SU-DHL-6 (cell line): ENCODE results near the gene COLQ.

Experiments
- H2AFZ ChIP-seq: fragments of 200-600 bp; sonication (generic); 2 replicates; pipeline ENCODE4 v1.6.1; 2014; ENCODE audit warnings: low read depth, mild to moderate bottlenecking, moderate library complexity, mixed read lengths, antibody characterized with exemption, low read length; ENCODE audit not compliant: severe bottlenecking
- H3F3A ChIP-seq: fragments of 200-600 bp; shearing (Covaris generic); 2 replicates; pipeline ENCODE4 v1.6.0; 2016; ENCODE audit warnings: antibody characterized with exemption, mild to moderate bottlenecking; ENCODE audit not compliant: insufficient read depth
- H3K27ac ChIP-seq: fragments of 200-600 bp; sonication (generic); 2 replicates; pipeline ENCODE4 v1.5.1; 2016; ENCODE audit warnings: low read depth, mild to moderate bottlenecking, low read length, moderate library complexity, mixed read lengths
- H3K27me3 ChIP-seq: fragments of 200-600 bp; sonication (generic), shearing (Covaris generic); 2 replicates; pipeline ENCODE4 v1.6.0; 2014; ENCODE audit warnings: mild to moderate bottlenecking, low read length
- H3K36me3 ChIP-seq: fragments of 200-600 bp; sonication (generic); 2 replicates; pipeline ENCODE4 v1.6.1; 2014; ENCODE audit warnings: mild to moderate bottlenecking, low read length, mixed read lengths
- H3K4me2 ChIP-seq: fragments of 300-600, 200-600 bp; shearing (Covaris generic), sonication (generic); 2 replicates; pipeline ENCODE4 v1.6.0; 2014; ENCODE audit warnings: low read length, low read depth, mild to moderate bottlenecking; ENCODE audit not compliant: poor library complexity, severe bottlenecking
- H3K4me3 ChIP-seq: fragments of 200-600 bp; sonication (generic); 2 replicates; pipeline ENCODE4 v1.5.1; 2014; ENCODE audit warnings: antibody characterized with exemption, low read length, mild to moderate bottlenecking, mixed read lengths; ENCODE audit not compliant: insufficient read depth, poor library complexity, severe bottlenecking
- H3K79me2 ChIP-seq: fragments of 200-600 bp; sonication (generic); 2 replicates; pipeline ENCODE4 v1.6.1; 2014; ENCODE audit warnings: mild to moderate bottlenecking, low read length, moderate library complexity; ENCODE audit not compliant: insufficient read depth
- H3K9ac ChIP-seq: fragments of 200-600 bp; sonication (generic); 2 replicates; pipeline ENCODE4 v1.7.0; 2014; ENCODE audit warnings: mild to moderate bottlenecking, low read length
- H3K9me2 ChIP-seq: fragments of 200-600 bp; sonication (generic); replicated peaks from 2 replicates; pipeline ENCODE4 v1.6.1; 2014; ENCODE audit warnings: low read length; ENCODE audit not compliant: insufficient read depth
- H3K9me3 ChIP-seq: fragments of 200-600 bp; sonication (generic); 2 replicates; pipeline ENCODE4 v1.6.1; 2014; ENCODE audit warnings: low read length, mixed read lengths; ENCODE audit not compliant: insufficient read depth
- H4K20me1 ChIP-seq: fragments of 200-600 bp; sonication (generic); 2 replicates; pipeline ENCODE4 v1.6.1; 2014; ENCODE audit warnings: low read depth, mild to moderate bottlenecking, antibody characterized with exemption, low read length, moderate library complexity, mixed read lengths
- EZH2phosphoT487 ChIP-seq: fragments of 200-600 bp; sonication (generic), shearing (Covaris generic); conservative IDR thresholded peaks from 2 replicates; pipeline ENCODE4 v1.6.1; 2018; ENCODE audit warnings: mild to moderate bottlenecking, antibody characterized with exemption, low read length, moderate library complexity, mixed read lengths
- TF ChIP-seq, protein P1 (sequence below): fragments of 200-600 bp; sonication (generic); IDR thresholded peaks from one replicate; pipeline ENCODE4 v1.5.1; 2017; ENCODE audit warnings: antibody characterized with exemption, mild to moderate bottlenecking, low read length, moderate library complexity; ENCODE audit not compliant: insufficient read depth, poor library complexity, severe bottlenecking

COLQ gene

DNA sequence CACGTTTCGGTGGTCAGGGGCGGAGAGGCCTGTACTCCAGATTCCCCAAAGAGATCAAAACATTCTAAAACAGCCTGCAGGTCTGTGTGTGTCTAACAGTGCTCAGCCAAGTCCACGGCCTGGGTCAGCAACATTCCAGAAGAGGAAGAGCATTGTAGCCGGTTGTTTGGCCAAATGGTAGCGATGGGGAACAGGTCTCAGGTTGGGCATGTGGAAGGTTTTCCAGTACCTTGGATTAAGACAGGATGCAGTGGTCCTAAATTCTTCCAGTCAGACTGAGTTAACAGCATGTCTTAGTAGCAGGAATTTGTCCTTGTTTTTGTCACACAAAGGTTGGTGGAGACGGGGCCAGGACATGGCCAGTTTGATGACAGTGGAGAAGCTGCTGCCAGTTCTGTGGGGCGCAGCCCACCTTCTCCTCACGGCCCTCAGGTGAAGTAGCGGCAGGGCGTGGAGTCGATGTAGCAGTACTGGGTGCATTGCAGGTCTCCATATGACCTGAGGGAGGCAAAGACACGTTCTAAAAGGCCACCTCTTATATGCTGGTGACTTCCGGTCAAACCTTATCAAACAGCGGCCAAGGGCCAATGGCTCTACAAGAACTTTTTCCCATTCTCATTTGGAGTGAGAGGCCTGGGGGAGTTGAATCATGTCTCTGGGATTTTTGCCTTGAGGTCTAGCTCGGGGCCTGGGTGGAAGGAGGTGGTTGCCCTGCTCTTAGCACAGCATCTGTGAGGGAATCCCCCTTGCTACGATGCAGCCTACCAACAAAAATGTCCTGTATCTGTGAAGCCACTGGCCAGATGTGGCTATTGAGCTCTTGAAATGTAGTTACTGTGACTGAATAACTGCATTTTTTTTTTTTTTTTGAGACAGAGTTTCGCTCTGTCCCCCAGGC is 70.0 kb downstream of the COLQ start:
- Histone ChIP-seq H2AFZ (no peak overlapping the region), H3F3A (no peaks in the 10 kb centered on the region), H3K27ac (no peak overlapping the region), H3K9me2 (no peaks in the 10 kb centered on the region), H3K79me2 (no peaks in the 10 kb centered on the region), H3K27me3 (no peaks in the 10 kb centered on the region), H3K9ac (no peak overlapping the region), H4K20me1 (no peaks in the 10 kb centered on the region), H3K4me3 (no peak overlapping the region), H3K9me3 (no peaks in the 10 kb centered on the region), H3K36me3 (no peaks in the 10 kb centered on the region), H3K4me2 (no peak overlapping the region)
- TF ChIP-seq EZH2phosphoT487 = no peak
- TF ChIP-seq, protein P1, sequence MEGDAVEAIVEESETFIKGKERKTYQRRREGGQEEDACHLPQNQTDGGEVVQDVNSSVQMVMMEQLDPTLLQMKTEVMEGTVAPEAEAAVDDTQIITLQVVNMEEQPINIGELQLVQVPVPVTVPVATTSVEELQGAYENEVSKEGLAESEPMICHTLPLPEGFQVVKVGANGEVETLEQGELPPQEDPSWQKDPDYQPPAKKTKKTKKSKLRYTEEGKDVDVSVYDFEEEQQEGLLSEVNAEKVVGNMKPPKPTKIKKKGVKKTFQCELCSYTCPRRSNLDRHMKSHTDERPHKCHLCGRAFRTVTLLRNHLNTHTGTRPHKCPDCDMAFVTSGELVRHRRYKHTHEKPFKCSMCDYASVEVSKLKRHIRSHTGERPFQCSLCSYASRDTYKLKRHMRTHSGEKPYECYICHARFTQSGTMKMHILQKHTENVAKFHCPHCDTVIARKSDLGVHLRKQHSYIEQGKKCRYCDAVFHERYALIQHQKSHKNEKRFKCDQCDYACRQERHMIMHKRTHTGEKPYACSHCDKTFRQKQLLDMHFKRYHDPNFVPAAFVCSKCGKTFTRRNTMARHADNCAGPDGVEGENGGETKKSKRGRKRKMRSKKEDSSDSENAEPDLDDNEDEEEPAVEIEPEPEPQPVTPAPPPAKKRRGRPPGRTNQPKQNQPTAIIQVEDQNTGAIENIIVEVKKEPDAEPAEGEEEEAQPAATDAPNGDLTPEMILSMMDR = no peak

DNA sequence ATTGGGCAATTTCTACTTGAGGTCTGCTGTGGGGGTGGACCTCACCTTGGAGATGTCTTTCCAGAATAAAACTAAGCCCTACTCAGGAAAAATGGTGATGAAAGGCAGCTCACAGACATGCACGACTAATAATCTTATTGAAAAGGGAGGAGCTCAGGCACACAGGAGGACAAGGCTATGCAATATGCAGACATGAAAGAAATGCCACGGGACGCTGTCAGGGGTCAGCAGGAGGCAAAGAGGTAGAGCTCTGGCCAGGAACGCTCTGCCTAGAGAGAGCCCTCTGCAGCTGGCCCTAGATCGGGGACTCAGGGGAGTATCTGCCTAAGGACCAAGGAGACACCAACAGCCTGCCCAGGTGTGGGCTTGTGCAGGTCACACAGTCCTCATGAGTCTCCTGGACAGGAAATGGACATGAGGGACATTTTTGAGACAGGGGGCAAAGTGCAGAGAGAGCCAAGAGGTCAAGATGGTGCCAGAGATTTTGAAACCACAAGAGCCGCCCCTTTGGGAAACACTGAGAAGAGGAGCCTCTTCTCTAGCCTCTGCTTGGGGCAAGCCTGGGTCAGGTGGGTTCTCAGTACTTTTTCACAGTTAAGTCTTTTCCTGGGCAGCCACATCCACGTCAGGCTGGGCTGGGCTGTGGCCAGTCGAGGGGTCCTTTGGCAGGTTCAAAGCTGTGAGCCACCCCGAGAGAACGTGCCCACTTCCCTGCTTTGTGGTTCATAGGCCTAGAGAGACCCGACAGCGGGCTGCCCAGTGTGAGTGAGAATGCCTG is 70.9 kb downstream of the COLQ start:
- TF ChIP-seq, protein P1 = no peak
- no peak for TF ChIP-seq EZH2phosphoT487
- Histone ChIP-seq H3K79me2 (no peaks in the 10 kb centered on the region), H3K9ac (no peak overlapping the region), H3K36me3 (no peaks in the 10 kb centered on the region), H4K20me1 (no peaks in the 10 kb centered on the region), H3K4me3 (no peak overlapping the region), H2AFZ (no peak overlapping the region), H3K27ac (no peak overlapping the region), H3K4me2 (no peak overlapping the region), H3F3A (no peaks in the 10 kb centered on the region), H3K9me2 (no peaks in the 10 kb centered on the region), H3K9me3 (no peaks in the 10 kb centered on the region), H3K27me3 (no peaks in the 10 kb centered on the region)

DNA sequence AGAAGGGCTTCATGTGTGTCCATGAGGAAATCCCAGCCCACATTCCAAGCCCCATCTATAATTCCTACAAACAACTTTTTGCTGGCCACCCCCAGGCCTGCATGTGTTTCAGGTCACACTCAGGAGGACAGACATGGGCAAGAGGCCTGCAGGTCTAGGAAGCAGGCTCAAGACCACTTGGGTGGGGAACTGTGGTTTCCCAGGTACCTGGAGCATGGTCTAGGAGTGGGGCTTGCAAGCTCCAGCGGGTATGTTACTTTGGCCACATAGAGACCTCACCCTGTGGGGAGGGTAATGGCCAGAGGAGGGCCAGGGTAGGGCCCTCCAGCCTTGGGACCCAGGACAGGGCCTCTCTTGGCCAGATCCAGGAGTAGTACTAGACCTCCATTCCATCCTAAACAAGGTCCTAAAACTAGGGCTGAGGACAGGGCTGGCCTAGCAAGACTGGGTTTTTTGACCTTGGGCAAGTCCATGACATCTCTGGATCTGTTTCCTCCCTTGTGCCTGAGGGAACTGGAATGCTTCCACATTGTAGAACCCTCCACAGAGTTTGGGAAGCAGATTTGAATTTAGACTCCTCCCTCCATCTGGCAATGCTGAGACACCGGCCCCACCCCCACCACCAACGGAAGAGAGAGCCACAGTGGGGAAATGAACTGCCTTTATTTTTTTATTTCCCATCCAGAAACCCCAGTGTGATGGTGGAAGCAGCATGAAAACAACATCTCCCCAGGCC is 71.8 kb downstream of the COLQ start:
- Histone ChIP-seq H3K79me2 (no peaks in the 10 kb centered on the region), H3K9me3 (no peaks in the 10 kb centered on the region), H3K4me2 (no peak overlapping the region), H3F3A (no peaks in the 10 kb centered on the region), H3K9me2 (no peaks in the 10 kb centered on the region), H3K9ac (no peak overlapping the region), H4K20me1 (no peaks in the 10 kb centered on the region), H3K27me3 (no peaks in the 10 kb centered on the region), H3K27ac (no peak overlapping the region), H3K36me3 (no peaks in the 10 kb centered on the region), H2AFZ (no peak overlapping the region), H3K4me3 (no peak overlapping the region)
- TF ChIP-seq, protein P1 = no peak
- TF ChIP-seq EZH2phosphoT487 = no peak
